ENCODE data around the gene CMYA5. TPM values are rescaled to one million over a fixed set of nuclear protein-coding genes. Genes with fewer than 3 reads are reported as not detected.
A peak's percentile ranks its signal among the peaks of the same experiment; 100 is the strongest.

CMYA5 gene
- total and polyA plus RNA-seq, 9 of the 15 experiments (the other 6 are each of a cell fraction or from before 2014, with no cell fraction given): 0.18 to 1.1 (median 0.32) TPM

- FAIRE-seq (no peak), ATAC-seq (no peak), DNase-seq (ENCODE audit: extremely low read depth in 1 of 4, low spot score in 3 of 4) (no peak)
- BruUV-seq (replicated peaks): no TSS peak
- Histone ChIP-seq H3K4me2 (ENCODE audit: insufficient read depth, low read length) (no peak overlapping the region), H3K9ac (ENCODE audit: insufficient read depth in 1 of 2, low read depth in 2 of 2, low read length in 2 of 2) (no peak overlapping the region), H3K4me3 (no peak overlapping the region), H4K20me1 (replicated peaks; ENCODE audit: control insufficient read depth, insufficient read depth, low read length) (no peaks in the 10 kb centered on the region), H3K4me1 (replicated peaks in 1 of 2; ENCODE audit: control insufficient read depth in 2 of 2, insufficient read depth in 2 of 2, low read length in 2 of 2) (peaks cover 8 to 10% of the 10 kb centered on the region in 2 experiments; a peak in 4 of 5 replicates), H3K79me2 (ENCODE audit: control insufficient read depth, insufficient read depth, low read length) (no peaks in the 10 kb centered on the region), H2AFZ (ENCODE audit: low read depth, low read length) (0 out of 2 replicates have a peak overlapping the region, but pooled peaks have one; percentile 18), H3K27ac (ENCODE audit: extremely low read depth, low read depth, low read length) (no peak overlapping the region), H3K9me3 (replicated peaks; ENCODE audit: control insufficient read depth, insufficient read depth, low read depth, low read length) (no peaks in the 10 kb centered on the region), H3K9me1 (ENCODE audit: control insufficient read depth, insufficient read depth, low read length) (no peaks in the 10 kb centered on the region), H3K36me3 (ENCODE audit: control insufficient read depth, insufficient read depth, low read length) (no peaks in the 10 kb centered on the region), H3K27me3 (ENCODE audit: control insufficient read depth in 2 of 2, insufficient read depth in 2 of 2, low read length in 2 of 2) (peaks cover 4 to 5% of the 10 kb centered on the region in 2 experiments; a peak in 3 of 5 replicates)
- intact Hi-C loops (cut with micrococcal nuclease) (no loop called here), in situ Hi-C loops (cut with MboI) (no loop called here)
- 61% methylated on average over 3 of the region's 3 CpGs for WGBS (ENCODE audit: insufficient coverage, low coverage, missing lambda C conversion rate)
- TF ChIP-seq, protein P1, sequence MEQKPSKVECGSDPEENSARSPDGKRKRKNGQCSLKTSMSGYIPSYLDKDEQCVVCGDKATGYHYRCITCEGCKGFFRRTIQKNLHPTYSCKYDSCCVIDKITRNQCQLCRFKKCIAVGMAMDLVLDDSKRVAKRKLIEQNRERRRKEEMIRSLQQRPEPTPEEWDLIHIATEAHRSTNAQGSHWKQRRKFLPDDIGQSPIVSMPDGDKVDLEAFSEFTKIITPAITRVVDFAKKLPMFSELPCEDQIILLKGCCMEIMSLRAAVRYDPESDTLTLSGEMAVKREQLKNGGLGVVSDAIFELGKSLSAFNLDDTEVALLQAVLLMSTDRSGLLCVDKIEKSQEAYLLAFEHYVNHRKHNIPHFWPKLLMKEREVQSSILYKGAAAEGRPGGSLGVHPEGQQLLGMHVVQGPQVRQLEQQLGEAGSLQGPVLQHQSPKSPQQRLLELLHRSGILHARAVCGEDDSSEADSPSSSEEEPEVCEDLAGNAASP (IDR thresholded peaks at IDR 0.05): no peak
- TF ChIP-seq ZNF785 (CRISPR knock-in tag; IDR thresholded peaks at IDR 0.05) (no peak), GABPA (tag; conservative IDR thresholded peaks at IDR 0.05; ENCODE audit: low read depth) (no peak), BDP1 (IDR thresholded peaks at IDR 0.05; ENCODE audit: insufficient read depth, insufficient read length) (no peak), MTA1 (IDR thresholded peaks at IDR 0.05; ENCODE audit: borderline replicate concordance) (no peak), POLR2H (tag; IDR thresholded peaks at IDR 0.05; ENCODE audit: low read depth) (no peak), PHTF2 (CRISPR knock-in tag; IDR thresholded peaks at IDR 0.05) (no peak), SPI1 (IDR thresholded peaks at IDR 0.05; ENCODE audit: borderline replicate concordance, low read depth, low read length) (no peak), SIRT6 (IDR thresholded peaks at IDR 0.05; ENCODE audit: low read depth, low read length) (no peak), ZBTB17 (CRISPR knock-in tag; IDR thresholded peaks at IDR 0.05) (no peak), ZBTB34 (CRISPR knock-in tag; IDR thresholded peaks at IDR 0.05) (no peak), STAT5A (IDR thresholded peaks at IDR 0.05; ENCODE audit: borderline replicate concordance, low read length) (no peak)
- TF ChIP-seq, protein P2, sequence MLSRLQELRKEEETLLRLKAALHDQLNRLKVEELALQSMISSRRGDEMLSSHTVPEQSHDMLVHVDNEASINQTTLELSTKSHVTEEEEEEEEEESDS (CRISPR knock-in tag; IDR thresholded peaks at IDR 0.05): no peak
- POLR2A ChIA-PET: no interaction called here
- CTCF ChIA-PET (ENCODE audit: low intra/inter-chr PET ratio): no interaction called here
Measured at GRCh38 chr5:79834098-79834753, 144.6 kb downstream of the CMYA5 start.

Measured in K562 (cell line).